LoVo (cell line): ENCODE measurements around the gene ZSCAN5C.
"Not testable (repeated sequence)": the region's sequence is repeated elsewhere in the genome, so short reads cannot be mapped to it uniquely, and the experiment has no call there.

Experiments
- DNase-seq: peaks from one replicate; pipeline ENCODE4 v3.0.0-alpha.2; 2016; ENCODE audit warnings: low spot score

The ZSCAN5C gene

DNA sequence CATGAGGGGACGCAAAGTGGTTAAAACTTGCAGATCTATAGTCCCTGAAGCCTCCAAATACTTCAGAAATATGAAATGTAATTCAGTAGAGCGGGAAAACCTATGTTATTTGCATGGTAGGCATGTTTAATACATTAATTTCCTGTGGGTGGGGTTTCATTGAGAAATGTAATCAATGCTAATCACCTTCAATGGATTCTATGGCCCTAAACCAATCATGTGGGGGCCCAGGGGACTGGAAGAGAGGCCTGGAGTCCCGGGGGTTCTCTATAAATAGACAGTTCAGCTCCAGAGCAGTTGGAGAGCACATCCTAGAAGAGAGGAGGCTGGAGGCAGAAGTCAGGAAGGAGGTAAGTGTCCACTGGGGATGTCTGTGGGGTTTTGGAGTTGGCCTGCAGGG lies at the start of gene ZSCAN5C:
Gene ZSCAN5C (plus strand): TSS at position 301 of the 400 bp plus-strand sequence. CDS start 3,641 bp downstream, outside the sequence.
- no peak for DNase-seq

DNA sequence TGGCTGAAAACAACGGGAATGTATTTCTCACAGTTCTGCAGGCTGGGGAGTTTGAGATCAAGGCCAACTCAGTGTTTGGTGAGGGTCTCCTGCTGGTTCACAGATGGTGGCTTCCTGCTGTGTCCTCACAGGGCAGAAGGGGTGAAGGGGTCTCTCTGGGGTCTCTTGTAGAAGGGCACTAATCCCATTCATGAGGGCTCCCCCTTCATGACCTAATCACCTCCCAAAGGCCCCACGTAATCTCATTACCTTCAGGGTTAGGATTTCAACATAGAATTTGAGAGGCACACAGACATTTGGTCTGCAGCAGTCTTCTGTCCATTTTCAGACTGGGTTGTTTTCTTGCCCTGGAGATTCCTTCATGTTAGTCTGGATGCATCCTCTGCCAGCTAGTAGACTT lies 49.4 kb upstream of the ZSCAN5C start:
- no peak for DNase-seq

- DNase-seq: no peak
These were observed 48.6 kb upstream of the ZSCAN5C start for GRCh38 chr19:56153507-56153906.

- DNase-seq: no peak
These were observed 46.9 kb upstream of the ZSCAN5C start for GRCh38 chr19:56155124-56155687.

GRCh38 chr19:56156768-56157167 lies 45.3 kb upstream of the ZSCAN5C start:
- DNase-seq: no peak

DNA sequence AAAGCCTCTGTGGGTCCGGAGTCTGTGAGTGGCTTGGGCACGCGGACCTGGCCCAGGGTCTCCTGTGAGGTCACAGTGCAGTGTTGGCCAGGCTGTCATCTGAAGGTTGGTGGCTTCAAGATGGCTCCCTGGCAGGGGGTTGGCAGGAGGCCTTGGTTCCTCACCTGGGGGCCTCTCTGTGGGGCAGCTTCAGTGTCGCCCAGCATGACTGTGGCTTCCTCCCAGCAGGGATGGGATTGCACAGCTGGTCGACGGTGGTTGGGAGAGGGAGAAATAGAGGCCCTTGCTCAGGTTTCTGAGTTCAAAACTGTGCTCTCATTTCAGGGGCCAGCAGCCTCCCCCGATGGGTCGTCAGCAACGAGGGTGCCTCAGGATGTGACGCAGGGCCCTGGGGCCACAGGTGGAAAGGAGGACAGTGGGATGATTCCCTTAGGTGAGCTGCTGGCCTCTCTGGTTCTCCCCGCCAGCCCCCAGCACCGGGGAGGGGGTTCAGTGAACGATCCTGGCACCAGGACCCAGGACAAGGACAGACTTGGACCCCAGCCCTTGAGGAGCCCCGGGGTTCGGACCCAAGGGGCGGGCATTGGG lies 43.8 kb upstream of the ZSCAN5C start:
- DNase-seq: no peak

- DNase-seq: no peak
These were observed 43.0 kb upstream of the ZSCAN5C start for GRCh38 chr19:56159009-56159559.

- DNase-seq: no peak
These were observed 42.3 kb upstream of the ZSCAN5C start for GRCh38 chr19:56159622-56160271.

DNA sequence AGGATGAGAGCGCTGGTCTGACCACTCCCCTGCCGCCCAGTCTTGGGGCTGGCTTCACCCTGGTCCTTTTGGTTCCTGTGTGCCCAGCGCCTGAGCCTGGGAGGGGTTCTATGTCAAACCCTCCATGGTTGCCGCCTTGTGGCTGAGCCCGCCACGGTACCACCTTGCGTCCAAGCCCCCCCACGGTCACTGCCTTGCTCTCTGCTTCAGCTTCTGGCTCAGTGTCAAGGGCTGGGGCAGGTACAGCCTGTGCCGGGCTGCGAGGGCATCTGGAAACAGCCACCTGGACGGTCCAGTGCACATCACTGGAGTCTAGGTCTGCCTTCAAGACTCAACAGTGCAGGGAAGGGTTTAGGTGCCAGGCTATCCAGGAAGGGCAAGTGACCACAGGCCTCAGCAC lies 40.5 kb upstream of the ZSCAN5C start:
- DNase-seq: no peak

- no peak for DNase-seq
These were observed 39.8 kb upstream of the ZSCAN5C start for GRCh38 chr19:56162258-56162657.

- no peak for DNase-seq
These were observed 39.0 kb upstream of the ZSCAN5C start for GRCh38 chr19:56163097-56163496.

GRCh38 chr19:56167064-56167578 lies 35.0 kb upstream of the ZSCAN5C start:
- no peak for DNase-seq

GRCh38 chr19:56170261-56170660 lies 31.8 kb upstream of the ZSCAN5C start:
- no peak for DNase-seq

DNA sequence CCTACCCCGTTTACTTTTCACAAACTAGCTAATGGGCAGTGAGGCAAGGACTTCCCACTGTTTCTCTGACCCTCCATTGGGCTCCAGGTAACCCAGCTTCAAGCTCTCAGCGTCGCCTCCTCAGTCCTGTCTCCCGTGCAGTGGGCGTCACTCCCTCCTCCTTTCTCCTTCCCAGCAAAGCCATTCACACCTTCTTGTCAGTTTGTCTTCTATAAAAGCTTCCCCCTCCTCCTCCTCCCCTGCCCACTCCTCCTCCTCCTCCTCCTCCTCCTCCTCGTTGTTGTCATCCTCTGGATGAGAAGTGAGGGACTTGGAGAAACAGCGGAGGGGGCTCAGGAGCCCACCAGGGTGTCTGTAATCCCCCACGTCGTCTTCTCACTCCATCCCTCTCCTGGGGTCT lies 28.0 kb upstream of the ZSCAN5C start:
- no peak for DNase-seq

DNA sequence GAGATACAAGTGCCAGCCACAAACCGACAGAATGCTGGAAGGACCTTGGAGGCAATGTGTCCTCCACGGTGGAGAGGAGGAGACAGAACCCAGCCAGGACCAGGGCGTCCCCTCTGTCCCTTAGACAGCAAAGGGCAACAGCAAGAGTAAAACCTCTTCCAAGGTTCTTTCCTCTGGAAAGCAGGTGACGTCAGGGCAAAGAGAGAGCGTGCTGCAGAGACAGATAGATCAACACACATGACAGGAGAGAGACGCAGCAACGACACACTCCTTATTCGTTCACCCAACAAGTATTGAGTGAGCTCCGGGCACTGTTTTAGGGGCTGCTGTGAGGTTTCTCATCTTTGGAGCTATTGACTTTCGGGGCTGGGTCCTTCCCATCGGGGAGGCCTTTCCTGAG lies 27.5 kb upstream of the ZSCAN5C start:
- DNase-seq: no peak

- DNase-seq: not testable (repeated sequence)
These were observed 26.2 kb upstream of the ZSCAN5C start, which contains the start of gene GALP for GRCh38 chr19:56175861-56176307. GALP (plus strand) TSS chr19:56176008; CDS start chr19:56177109, 1,101 bp downstream.

GRCh38 chr19:56176310-56176709 lies 25.8 kb upstream of the ZSCAN5C start:
- DNase-seq: not testable (repeated sequence)

DNA sequence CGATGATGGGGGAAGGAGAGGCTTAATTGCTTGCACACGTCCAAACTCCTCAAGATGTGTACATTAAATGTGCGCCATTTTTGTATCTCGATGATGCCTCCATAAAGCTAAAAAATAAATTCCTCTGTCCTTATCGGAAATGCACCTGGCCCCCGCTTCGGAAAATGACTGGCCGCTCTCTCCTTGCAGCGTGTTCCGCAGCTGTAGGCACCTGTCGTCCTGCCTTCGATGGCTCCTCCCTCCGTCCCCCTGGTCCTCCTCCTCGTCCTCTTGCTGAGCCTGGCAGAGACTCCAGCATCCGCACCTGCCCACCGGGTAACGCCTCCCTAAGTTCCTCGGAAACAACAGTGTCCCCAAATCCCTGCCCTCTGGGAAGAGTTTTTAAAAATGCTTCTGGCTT lies 25.2 kb upstream of the ZSCAN5C start:
- DNase-seq: no peak

GRCh38 chr19:56177564-56178243 lies 24.4 kb upstream of the ZSCAN5C start:
- no peak for DNase-seq

DNA sequence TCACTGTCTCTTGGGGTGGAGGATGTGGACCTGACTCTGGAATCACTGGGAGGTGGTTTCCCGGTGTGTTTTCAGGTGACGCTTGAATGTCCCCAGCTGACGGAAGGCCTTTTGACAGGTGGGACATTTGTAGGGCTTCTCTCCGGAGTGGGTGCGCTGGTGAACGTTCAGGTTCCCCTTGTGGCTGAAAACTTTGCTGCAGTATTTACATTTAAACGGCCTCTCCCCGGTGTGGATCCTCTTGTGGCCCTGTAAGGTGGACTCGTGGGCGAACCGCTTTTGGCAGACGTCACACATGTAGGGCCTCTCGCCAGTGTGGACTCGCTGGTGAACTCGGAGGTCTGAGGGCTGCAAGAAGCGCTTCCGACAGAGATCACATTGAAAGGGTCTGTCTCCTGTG lies 12.3 kb upstream of the ZSCAN5C start:
- DNase-seq: no peak

DNA sequence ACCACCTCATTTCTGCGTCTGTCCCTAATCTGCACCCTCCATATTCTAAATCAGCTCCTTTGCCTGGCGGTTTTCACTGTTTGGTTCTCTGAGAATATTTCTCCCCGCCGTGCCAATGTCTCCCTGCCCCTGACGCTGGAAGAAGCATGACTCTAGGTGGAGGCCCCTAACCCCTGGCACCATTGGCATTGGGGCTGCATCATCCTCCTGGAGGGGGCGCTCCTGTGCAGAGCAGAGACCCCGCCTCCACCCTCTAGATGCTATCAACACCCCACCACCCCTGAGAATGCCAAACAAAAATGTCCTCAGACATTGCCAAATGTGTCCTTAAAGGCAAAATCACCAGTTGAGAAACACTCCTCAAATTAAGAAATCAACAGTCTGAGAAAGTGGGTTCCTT lies 11.0 kb upstream of the ZSCAN5C start:
- no peak for DNase-seq

DNA sequence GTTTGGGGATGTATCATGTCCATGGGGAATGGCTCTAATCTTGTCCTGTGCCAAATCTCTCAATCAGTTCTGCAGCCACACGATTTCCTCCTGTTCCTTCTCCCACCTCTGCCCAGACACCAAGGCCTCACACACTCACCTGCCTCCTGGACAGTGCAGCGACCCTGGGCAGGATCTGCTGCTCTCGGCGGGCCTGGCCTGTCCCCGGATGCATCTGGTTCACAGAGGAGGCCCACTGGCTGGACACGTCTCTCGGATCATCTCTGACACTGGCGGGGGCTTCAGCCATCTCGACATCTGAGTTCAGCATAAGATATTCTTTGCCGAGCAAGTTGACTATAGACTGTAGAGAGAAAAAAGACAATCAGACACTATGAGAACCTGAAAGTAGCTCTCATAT lies 10.4 kb upstream of the ZSCAN5C start:
- no peak for DNase-seq
